OCI-LY7 (cell line): ENCODE results near the gene RAB17. TPM values are rescaled to one million over a fixed set of nuclear protein-coding genes. Genes with fewer than 3 reads are reported as not detected.

Source experiments
- BruUV-seq: library from RNA; stranded (reverse); fragments of 400-500 nt; replicated peaks from 2 replicates; lab custom pipeline; 2021; lab: Mats Ljungman, UMichigan
- CTCF ChIA-PET: fragments of 300-600 bp; sonication (Branson Sonifier 250); formaldehyde crosslinking; loops from one replicate; lab custom pipeline; 2022; ENCODE audit warnings: antibody characterized with exemption; ENCODE audit not compliant: unreplicated experiment; lab: Charles Lee
- POLR2A ChIA-PET: fragments of 300-600 bp; sonication (Branson Sonifier 250); formaldehyde crosslinking; loops from one replicate; lab custom pipeline; 2022; ENCODE audit warnings: antibody characterized with exemption; lab: Charles Lee
- DNase-seq: peaks from one replicate; pipeline ENCODE4 v3.0.0-alpha.2; 2015; ENCODE audit warnings: low spot score
- H2AFZ ChIP-seq: fragments of 200-600 bp; sonication (generic), shearing (Covaris generic); 2 replicates; pipeline ENCODE4 v1.6.1; 2014; ENCODE audit warnings: mild to moderate bottlenecking, antibody characterized with exemption, low read length, moderate library complexity
- H3K27ac ChIP-seq: fragments of 200-600 bp; sonication (generic); 2 replicates; pipeline ENCODE4 v1.5.1; 2014; ENCODE audit warnings: mixed run types, low read depth, mild to moderate bottlenecking, moderate library complexity, low read length, inconsistent platforms; ENCODE audit not compliant: poor library complexity, severe bottlenecking
- H3K36me3 ChIP-seq: fragments of 200-600 bp; sonication (generic); 2 replicates; pipeline ENCODE4 v1.6.1; 2014; ENCODE audit warnings: mild to moderate bottlenecking, antibody characterized with exemption, low read length, moderate library complexity, mixed read lengths; ENCODE audit not compliant: insufficient read depth
- H3K4me1 ChIP-seq: fragments of 200-600 bp; sonication (generic); 2 replicates; pipeline ENCODE4 v1.5.1; 2014; ENCODE audit warnings: mild to moderate bottlenecking, low read length; ENCODE audit not compliant: insufficient read depth, poor library complexity, severe bottlenecking
- H3K4me2 ChIP-seq: fragments of 200-600 bp; sonication (generic); 2 replicates; pipeline ENCODE4 v1.6.1; 2014; ENCODE audit warnings: mild to moderate bottlenecking, low read length
- H3K4me3 ChIP-seq: fragments of 200-600 bp; sonication (generic); 2 replicates; pipeline ENCODE4 v1.5.1; 2014; ENCODE audit warnings: mild to moderate bottlenecking, low read depth, low read length; ENCODE audit not compliant: poor library complexity, severe bottlenecking
- H3K79me2 ChIP-seq: fragments of 200-600 bp; sonication (generic); 2 replicates; pipeline ENCODE4 v1.6.1; 2016; ENCODE audit warnings: low read depth, mild to moderate bottlenecking, low read length, moderate library complexity, mixed read lengths; ENCODE audit not compliant: insufficient read depth
- H3K9me2 ChIP-seq: fragments of 200-600 bp; sonication (generic); 2 replicates; pipeline ENCODE4 v1.6.1; 2016; ENCODE audit warnings: mild to moderate bottlenecking, low read length, mixed read lengths; ENCODE audit not compliant: insufficient read depth
- H3K9me3 ChIP-seq: fragments of 200-600 bp; sonication (generic); 2 replicates; pipeline ENCODE4 v1.6.1; 2014; ENCODE audit warnings: mild to moderate bottlenecking, mixed run types, low read length, mixed read lengths
- H4K20me1 ChIP-seq: fragments of 200-600 bp; sonication (generic); 2 replicates; pipeline ENCODE4 v1.6.1; 2014; ENCODE audit warnings: mild to moderate bottlenecking, antibody characterized with exemption, low read length, moderate library complexity, mixed read lengths; ENCODE audit not compliant: insufficient read depth
- EZH2phosphoT487 ChIP-seq: fragments of 200-600 bp; sonication (generic); IDR thresholded peaks from 2 replicates; pipeline ENCODE4 v1.6.1; 2018; ENCODE audit warnings: low read depth, borderline replicate concordance, mild to moderate bottlenecking, mixed run types, antibody characterized with exemption, low read length, moderate library complexity, mixed read lengths
- intact Hi-C: fragments of 100-400 bp; cut with micrococcal nuclease; formaldehyde crosslinking; loops from one replicate; pipeline ENCODE4 v1.10.0; 2022; ENCODE audit not compliant: unreplicated experiment
- total RNA-seq, 2 experiments: library from RNA; depleted of rRNA in 1 of 2; stranded (reverse); fragments of >200 nt in 1 of 2; shearing (Covaris generic) in 1 of 2; gene quantifications; 2 replicates each; pipeline ENCODE4 v1.2.3, GENCODE V29; 2014 to 2022
- TF ChIP-seq, protein P1 (sequence below): fragments of 200-600 bp; sonication (generic); conservative IDR thresholded peaks from 2 replicates; pipeline ENCODE4 v1.5.1; 2014; ENCODE audit warnings: mild to moderate bottlenecking, antibody characterized with exemption, low read length, moderate library complexity, mixed read lengths

RAB17 gene
- total RNA-seq, 2 experiments from 2014 or later = not detected

DNA sequence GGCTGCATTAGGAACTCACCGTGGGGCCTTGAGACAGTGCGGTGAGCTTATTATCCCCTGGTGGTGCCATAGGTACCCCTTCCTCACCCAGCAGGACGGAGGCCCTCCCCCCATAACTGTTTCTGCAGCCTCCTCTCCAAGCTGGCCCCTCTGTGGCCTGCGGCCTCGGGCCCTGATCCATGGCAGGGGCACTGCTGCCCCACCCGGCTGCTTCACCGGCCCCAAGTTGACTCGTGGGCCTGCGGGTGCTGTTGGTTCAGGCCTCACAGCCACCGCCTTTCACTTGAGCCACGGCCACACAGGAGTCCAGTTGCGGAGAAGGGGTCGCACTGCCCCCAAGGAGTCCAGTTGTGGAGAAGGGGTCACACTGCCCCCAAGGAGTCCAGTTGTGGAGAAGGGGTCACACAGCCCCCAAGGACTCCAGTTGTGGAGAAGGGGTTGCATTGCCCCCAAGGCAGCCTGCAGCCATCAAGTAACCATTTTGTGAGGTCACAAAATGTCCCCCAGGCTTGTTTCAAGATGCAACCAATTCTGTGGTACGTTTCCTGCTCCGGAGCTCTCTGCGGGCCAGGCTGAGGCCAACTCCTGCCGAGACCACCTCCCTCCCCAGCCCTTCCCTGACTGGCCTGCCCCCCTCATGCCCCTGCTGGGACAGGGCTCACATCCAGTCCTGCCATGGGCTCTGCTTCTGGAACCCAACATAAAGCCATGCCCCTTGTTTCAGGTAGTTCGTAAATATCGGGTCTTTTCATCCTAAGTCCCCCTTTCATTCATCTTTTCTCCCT lies 41.5 kb upstream of the RAB17 start:
- Histone ChIP-seq H3K4me3 (no peak overlapping the region), H3K79me2 (no peaks in the 10 kb centered on the region), H3K9me2 (no peaks in the 10 kb centered on the region), H2AFZ (no peak overlapping the region), H3K4me1 (peaks cover 21% of the 10 kb centered on the region), H3K36me3 (no peaks in the 10 kb centered on the region), H4K20me1 (no peaks in the 10 kb centered on the region), H3K27ac (no peak overlapping the region), H3K9me3 (peaks cover 6% of the 10 kb centered on the region; the same call in 1 of the 2 replicates), H3K4me2 (peak overlapping the region; percentile 47; the same call in 1 of the 2 replicates)
- DNase-seq = no peak
- POLR2A ChIA-PET = no interaction called here
- TF ChIP-seq EZH2phosphoT487 = no peak
- TF ChIP-seq, protein P1, sequence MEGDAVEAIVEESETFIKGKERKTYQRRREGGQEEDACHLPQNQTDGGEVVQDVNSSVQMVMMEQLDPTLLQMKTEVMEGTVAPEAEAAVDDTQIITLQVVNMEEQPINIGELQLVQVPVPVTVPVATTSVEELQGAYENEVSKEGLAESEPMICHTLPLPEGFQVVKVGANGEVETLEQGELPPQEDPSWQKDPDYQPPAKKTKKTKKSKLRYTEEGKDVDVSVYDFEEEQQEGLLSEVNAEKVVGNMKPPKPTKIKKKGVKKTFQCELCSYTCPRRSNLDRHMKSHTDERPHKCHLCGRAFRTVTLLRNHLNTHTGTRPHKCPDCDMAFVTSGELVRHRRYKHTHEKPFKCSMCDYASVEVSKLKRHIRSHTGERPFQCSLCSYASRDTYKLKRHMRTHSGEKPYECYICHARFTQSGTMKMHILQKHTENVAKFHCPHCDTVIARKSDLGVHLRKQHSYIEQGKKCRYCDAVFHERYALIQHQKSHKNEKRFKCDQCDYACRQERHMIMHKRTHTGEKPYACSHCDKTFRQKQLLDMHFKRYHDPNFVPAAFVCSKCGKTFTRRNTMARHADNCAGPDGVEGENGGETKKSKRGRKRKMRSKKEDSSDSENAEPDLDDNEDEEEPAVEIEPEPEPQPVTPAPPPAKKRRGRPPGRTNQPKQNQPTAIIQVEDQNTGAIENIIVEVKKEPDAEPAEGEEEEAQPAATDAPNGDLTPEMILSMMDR = no peak
- CTCF ChIA-PET = no interaction called here
- intact Hi-C loops = no loop called here
- no TSS peak for BruUV-seq

DNA sequence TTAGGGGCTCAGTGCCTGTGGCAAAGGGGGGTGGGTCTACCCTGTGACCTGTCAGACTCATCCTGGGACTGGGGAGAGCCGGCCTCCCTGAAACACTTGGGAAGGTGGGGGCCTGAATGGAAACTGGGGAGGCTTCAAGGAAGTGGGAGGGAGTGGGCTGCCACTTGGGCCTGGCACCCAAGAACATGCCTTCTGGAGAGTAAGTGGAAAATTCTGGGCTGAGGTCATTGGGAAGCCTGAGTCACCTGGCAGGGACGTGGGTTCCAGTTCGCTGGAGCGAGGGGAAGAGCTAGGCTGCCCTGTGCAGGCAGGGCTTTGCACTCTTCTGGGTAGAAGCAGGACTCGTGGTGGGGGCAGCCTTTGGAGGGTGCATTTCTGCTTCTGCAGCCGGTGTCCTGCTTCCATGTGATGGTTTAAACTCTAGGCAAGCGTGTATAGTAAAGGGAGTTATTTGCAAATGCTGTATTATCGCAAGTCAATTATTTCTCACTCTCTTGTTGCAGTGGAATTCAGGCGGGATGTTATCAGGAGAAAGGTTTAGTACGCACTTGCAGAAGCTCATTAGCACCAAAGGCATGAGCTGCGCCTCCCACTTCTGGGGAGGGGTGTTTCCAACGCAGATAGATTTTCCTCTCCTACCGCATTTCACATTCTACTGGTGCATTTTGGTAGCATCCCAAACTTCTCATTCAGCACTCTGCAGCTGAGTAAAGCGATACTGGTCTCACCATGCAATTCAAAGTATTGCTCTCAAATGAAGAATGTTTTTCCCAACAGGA lies 40.7 kb upstream of the RAB17 start:
- Histone ChIP-seq H2AFZ (no peak overlapping the region), H3K9me2 (no peaks in the 10 kb centered on the region), H4K20me1 (no peaks in the 10 kb centered on the region), H3K4me2 (peak overlapping the region; percentile 47), H3K79me2 (no peaks in the 10 kb centered on the region), H3K36me3 (no peaks in the 10 kb centered on the region), H3K4me3 (no peak overlapping the region), H3K27ac (no peak overlapping the region), H3K4me1 (peaks cover 21% of the 10 kb centered on the region), H3K9me3 (peaks cover 6% of the 10 kb centered on the region; the same call in 1 of the 2 replicates)
- ChIA-PET POLR2A (no interaction called here), CTCF (no interaction called here)
- no TSS peak for BruUV-seq
- peak; percentile 62 for DNase-seq
- TF ChIP-seq, protein P1 = no peak
- no peak for TF ChIP-seq EZH2phosphoT487
- intact Hi-C loops = no loop called here
